CD4-positive, alpha-beta T cell treated with Interleukin-1 beta for 1 hour (primary cell): ENCODE results near the gene UCHL3.

ENCODE experiments used
- DNase-seq, 2 donors: peaks; one replicate each; pipeline ENCODE4 v3.0.0-alpha.2; 2020 to 2022

Gene UCHL3

GRCh38 chr13:75550159-75550567 is 572 bp downstream of the UCHL3 start:
- DNase-seq: no peak

DNA sequence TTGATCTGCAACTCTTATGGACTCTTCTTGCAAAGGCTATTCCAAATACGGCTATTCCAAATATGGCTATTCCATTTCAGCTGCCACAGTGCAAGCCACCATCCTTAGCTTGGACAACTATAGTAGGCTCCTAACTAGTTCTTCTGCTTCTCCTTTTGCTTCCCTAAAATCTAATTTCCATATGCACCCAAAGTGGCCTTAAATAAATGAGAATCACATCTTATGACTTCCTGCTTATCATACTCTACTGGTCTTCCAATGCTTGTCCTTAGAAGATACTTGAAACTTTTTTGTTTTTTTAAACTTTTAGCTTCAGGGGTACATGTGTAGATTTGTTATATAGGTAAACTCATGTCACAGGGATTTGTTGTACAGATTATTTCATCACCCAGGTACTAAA is 4.9 kb downstream of the UCHL3 start:
- DNase-seq: no peak

- DNase-seq: no peak
These were observed 5.4 kb downstream of the UCHL3 start for GRCh38 chr13:75554981-75555380.

- DNase-seq: no peak
These were observed 6.2 kb downstream of the UCHL3 start for GRCh38 chr13:75555836-75556235.

DNA sequence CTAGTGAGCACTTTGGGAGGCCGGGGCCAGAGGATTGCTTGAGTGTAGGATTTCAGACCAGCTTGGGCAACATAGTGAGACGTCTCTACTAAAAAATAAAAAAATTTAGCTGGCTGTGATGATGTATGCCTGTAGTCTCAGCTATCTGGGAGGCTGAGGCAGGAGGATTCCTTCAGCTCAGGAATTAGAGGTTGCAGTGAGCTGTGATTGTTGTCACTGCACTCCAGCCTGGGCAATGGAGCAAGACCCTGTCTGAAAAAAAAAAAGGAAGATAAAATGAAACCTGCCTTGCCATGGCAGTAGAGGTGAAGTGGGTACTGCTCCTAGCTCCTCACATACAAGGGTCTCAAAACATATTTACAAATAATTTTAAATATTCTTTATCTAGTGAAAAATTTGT is 7.4 kb downstream of the UCHL3 start:
- DNase-seq: no peak

- DNase-seq: no peak
These were observed 8.7 kb downstream of the UCHL3 start for GRCh38 chr13:75558145-75558840.

GRCh38 chr13:75566658-75567057 is 17.1 kb downstream of the UCHL3 start:
- DNase-seq: no peak

- no peak for DNase-seq
These were observed 20.0 kb downstream of the UCHL3 start for GRCh38 chr13:75569576-75569975.

DNA sequence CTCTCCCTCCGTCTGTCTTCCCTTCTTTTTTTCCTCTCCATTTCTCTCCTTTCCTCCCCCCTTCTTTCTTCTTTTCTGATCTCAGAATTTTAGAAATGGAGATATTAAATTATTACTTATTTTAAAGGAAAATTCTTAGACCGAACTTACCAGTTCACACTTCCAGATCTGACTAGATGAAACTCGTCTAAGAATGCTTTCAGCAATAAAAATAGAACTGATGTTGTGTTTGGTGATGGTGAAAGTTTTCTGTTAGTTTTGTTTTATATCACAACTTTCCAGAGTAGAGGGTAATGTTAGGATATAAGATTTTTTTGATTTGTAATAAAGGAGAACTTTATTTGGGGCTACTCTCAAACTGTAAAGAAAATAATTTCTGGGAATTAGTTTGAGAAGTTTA is 29.9 kb downstream of the UCHL3 start:
- no peak for DNase-seq

GRCh38 chr13:75581874-75582640 is 32.5 kb downstream of the UCHL3 start:
- DNase-seq: no peak

GRCh38 chr13:75583091-75583490 is 33.5 kb downstream of the UCHL3 start:
- no peak for DNase-seq

DNA sequence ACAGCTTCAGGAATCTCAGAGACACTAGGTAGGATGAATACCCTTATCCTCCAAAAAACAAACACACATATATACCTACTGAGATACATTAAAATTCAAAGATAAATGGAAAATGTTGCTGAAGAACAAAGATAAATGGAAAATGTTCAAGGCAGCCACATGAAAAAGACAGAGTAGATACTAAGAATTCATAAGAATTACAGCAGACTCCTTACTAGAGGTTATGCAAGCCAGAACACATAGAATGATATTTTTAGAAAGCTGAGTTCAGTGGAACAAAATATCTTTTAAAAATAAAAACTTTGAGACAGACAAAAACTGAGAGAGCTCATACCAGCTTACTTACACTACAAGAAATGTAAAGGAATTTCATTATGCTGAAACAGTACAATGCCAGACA is 35.6 kb downstream of the UCHL3 start:
- no peak for DNase-seq

DNA sequence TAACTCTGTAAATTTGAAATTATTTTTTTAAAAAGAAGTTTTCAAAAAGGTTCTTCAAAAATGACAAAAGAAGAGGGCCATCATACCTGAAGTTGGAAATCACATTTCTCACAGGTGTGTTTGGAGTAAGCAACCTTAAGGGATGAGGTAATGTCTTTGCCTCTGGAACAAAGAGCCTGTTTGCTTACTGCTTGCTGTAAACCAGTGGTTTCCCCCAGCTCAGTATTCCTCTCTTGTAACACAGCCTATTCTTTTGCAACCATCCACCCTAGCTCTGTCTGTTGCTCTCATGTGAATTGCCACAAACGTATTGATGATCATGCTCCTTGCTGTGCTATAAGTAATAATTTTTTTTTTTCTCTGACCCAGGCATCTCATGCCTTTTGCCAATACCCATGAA is 38.1 kb downstream of the UCHL3 start:
- no peak for DNase-seq

DNA sequence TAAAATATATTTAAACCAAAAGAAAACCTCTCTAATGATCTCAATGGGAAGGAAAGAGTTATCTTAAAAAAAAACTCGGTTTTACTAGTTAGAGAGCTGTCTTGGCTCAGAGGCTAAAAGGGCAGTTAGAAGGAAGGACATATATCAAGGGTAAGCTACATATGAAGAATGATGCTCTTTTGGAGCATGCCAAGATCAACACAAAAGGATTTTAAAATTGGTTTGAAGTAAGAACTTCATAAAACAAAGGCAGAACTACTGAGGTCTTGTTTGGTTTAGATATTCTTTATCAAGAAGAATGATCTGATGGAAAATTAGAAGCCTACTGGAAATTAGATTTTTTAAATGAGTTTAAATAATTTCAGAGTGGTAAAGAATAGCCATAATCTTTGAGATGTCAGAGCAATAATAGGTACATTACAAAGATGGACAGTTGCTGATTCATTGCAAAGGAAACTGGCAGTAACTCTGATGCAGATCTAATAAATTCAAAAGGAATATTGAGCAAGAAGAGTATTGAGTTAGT is 47.1 kb downstream of the UCHL3 start:
- no peak for DNase-seq

GRCh38 chr13:75600371-75600770 is 50.8 kb downstream of the UCHL3 start:
- no peak for DNase-seq

GRCh38 chr13:75603038-75603437 is 53.4 kb downstream of the UCHL3 start:
- no peak for DNase-seq

GRCh38 chr13:75607447-75607846 is 57.9 kb downstream of the UCHL3 start:
- DNase-seq: no peak

DNA sequence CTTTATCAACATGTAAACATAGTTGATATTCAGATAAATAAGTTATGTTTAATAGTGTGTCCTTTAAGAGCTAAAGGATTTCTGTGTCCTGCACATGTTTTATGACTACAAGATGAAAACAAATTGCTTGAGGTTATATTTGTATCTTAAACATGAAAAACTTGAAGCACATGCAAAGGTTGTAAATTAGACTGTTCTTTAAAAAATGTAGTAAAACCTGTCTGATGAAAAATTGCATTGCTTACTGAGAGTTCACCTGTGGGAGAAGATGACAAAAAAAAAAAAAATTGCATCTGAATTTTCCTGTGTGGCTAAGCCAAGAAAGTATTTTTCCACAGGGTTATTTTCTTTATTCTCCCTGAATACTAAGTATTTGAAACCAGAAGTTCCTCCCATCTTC is 60.9 kb downstream of the UCHL3 start:
- DNase-seq: no peak

DNA sequence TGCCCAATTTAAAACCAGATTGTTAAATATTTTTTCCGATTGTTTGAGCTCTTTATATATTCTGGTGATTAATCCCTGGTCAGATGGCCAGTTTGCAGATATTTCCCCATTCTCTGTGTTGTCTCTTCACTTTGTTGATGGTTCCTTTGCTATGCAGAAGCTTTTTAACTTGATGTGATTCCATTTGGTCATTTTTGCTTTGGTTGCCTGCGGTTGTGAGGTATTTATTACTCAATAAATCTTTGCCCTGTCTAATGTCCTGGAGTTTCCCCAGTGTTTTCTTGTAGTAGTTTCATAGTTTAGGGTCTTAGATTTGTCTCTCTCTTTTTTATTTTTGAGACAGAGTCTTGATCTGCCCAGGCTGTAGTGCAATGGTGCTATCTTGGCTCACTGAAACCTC is 62.8 kb downstream of the UCHL3 start:
- no peak for DNase-seq

- DNase-seq: no peak
These were observed 67.6 kb downstream of the UCHL3 start for GRCh38 chr13:75617230-75617629.

- DNase-seq: no peak
These were observed 68.7 kb downstream of the UCHL3 start for GRCh38 chr13:75618308-75618707.

GRCh38 chr13:75620020-75620419 is 70.4 kb downstream of the UCHL3 start:
- DNase-seq: no peak

DNA sequence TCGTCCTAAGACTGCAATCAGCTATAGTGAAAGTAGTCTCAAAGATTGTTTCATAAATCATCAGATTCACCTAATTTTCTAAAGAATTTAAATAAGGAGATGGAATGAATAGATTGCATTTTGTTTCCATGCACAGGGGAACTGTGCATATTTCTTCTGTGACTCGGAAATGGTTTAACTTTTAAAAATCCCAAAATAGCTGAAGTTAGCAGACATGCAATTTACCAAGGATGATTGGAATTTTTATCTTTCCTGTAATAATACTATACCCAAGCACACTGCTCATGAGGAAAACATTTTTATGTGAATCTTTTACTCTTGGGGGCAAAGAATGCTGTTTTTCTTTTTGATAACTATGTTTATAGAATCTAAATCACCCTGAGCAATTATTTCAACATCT is 71.6 kb downstream of the UCHL3 start:
- no peak for DNase-seq

DNA sequence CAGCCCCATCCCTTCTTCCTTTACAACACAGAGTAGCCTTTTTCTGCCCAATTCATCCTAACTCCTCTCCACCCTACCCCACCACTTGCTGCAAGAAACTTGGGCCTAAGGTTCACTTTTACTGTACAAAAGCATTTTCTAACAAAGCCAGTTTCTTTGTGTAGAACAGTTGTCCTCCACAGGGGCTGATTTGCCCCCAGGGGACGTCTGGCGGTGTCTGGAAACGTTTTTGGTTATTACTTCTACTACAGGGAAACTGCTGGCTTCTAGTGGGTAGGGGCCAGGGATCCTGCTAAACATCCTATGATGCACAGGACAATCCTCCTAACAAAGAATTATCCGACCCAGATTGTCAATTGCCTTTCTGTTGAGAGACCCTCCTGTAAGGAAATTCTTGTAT is 79.2 kb downstream of the UCHL3 start:
- DNase-seq: no peak

DNA sequence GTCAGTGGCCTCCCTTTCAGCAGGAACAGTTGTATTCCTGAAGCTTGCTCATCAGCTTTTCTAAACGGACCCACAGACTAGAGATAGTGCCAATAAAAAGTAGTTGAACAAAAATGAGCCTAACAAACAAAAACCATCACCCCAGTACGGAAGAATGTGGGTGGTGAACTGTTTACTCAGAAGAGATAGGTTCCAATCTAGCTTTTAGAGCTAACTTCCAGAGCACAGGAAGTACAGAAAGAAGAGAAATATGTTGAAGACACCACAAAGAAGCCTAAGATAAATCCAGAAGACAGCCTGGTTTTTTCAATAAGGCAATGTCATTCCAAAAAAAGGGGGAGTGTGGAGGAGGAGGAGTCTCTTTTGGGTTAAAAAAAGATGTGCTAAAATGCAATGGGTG is 83.7 kb downstream of the UCHL3 start:
- no peak for DNase-seq
